Measurements from ENCODE around the gene CEP104. TPM values are rescaled to one million over a fixed set of nuclear protein-coding genes. Genes with fewer than 3 reads are reported as not detected.

The CEP104 gene
- total RNA-seq, 1 donor from 2014 or later = 50.2 TPM

- DNase-seq (ENCODE audit: low spot score) = no peak
Measured at GRCh38 chr1:3799976-3800685, 56.9 kb downstream of the CEP104 start.

GRCh38 chr1:3796215-3797061 is 60.6 kb downstream of the CEP104 start, which contains the start of gene LRRC47:
Gene LRRC47, minus strand, starts transcription at chr1:3796498. Its CDS starts 22 bp downstream, at chr1:3796476.
- DNase-seq (ENCODE audit: low spot score) = peak; percentile 94

- DNase-seq (ENCODE audit: low spot score) = no peak
Measured at GRCh38 chr1:3795453-3796214, 61.4 kb downstream of the CEP104 start.

GRCh38 chr1:3790952-3791351 is 66.1 kb downstream of the CEP104 start:
- DNase-seq (ENCODE audit: low spot score) = no peak

GRCh38 chr1:3790500-3790923 is 66.5 kb downstream of the CEP104 start:
- no peak for DNase-seq (ENCODE audit: low spot score)

DNA sequence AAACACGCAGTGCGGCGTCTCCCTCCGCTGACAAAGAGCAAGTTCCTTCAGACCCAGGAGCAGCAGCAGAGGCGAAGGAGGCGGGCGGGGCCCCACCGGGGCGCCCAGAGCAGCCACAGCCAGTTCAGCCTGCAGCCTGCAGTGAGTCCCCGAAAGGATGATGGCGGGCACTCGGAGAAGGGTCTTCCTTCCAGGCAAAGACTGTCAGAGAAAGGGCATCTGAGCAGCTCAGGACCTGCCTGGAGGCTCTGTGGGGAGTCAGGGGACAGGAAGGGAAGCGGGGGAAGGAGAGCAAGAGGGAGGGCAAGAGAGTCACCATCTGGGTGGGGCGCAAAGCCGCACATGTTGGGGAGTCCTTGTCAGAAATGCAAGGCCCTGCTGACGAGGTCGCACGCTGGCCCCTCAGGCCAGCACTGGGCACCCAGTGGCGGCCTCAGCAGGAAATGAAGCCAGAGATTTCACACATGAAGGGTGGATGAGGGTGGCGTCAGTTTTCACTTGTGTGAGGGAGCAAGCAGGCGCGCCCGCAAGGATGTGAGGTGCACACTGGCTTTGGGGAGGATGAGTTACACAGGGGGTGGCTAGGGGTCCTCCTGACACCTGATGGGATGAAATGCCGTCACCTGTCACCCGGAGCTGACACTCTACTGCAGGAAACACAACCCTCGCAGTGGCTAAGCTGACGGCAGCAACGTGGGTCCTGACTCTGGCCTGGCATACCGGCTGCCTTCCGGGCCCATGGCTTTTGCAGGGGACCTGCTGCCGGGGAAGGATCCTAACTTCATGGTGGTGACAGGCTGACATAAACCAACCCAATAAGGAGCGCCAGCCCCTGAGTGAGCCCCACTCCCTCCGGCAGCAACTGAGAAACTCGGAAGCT is 67.3 kb downstream of the CEP104 start:
- DNase-seq (ENCODE audit: low spot score) = no peak

DNA sequence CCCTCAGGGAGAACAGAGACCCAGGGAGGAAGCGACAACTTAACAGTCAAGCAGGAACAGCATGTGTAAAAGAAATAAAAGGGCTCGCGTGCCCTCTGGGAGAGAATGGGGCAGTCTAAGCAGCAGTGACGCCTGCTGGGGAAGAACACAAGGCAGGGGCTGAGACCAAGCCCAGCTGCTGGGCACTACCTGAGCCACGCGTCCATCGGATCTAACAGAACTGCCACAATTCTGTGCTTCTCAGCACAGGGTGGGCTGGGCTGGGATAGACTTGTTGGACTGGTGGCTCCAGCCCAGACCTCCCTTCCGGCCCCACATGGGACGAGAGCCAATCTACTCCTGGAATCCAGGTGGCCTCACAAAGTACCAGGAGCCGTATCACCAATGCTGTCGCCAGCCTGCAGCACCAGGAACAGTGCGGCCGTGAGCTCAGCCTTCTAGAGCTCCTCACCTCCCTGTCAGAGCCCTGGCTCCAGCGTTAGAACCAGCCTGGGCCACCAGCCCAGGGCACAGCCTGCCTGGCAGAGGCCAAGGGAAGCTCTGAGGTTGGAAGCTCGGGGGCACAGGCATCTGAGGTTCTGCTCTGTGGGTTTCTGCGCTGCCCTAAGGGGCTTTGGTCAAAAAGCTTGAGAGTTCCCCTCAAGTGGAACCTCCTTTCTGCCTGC is 68.1 kb downstream of the CEP104 start:
- DNase-seq (ENCODE audit: low spot score) = no peak

DNA sequence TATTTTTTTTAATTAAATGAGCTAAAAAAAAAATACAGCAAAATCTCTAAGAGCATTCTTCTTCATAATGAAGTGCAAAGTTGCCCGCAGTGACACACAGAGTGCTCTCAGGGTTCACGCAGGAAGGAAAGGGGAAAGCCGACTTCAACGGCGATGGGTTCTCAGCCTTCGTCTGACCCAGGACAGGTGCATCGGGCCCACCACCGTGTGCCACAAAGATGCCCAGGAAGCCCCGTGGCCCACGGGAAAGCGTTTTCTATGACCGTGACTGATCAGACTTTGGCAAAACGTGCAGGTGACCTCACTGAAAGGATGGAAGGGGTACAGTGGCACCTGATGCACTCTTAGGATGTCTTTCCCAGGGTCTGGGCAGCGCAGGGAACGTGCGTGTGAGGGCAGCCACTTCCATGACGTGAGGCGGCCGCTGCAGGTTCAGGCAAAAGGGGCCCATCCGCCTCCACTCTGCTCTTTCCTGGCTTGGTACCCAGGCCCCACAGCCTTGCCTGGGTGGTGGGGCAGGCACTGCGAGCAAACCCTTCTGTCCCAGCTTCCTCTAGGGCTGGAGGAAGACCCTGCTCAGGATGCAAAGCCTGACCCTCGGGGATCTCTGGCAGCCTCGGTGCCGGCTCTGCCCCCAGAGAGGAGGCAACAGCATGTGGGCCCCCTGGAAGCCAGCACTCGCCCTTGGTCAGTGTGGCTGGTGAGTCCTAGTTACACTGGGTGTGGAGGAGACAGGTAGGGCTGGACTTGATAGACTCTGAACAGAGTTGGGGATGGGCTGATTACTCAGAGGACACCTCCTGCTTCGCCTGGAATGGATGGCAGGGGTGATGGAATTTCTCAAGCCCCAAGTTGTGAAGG is 69.0 kb downstream of the CEP104 start:
- DNase-seq (ENCODE audit: low spot score) = no peak

DNA sequence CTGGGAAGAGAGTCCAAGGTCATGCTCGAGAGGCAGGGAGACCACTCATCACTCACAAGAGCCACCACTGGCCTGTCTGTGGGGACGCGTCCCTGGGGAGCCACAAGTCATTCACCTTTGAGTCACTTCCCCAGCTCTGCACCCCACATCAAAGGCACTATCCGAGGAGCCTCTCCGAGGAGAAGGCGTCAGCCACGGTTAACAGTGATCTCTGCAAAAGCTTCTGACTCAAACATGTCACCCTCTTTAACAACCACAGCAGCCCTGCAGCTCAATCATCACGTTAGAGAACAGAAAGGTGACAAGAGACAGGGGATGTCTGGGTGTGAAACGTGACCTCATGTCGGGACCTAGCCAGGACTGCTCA is 69.7 kb downstream of the CEP104 start:
- DNase-seq (ENCODE audit: low spot score) = no peak

DNA sequence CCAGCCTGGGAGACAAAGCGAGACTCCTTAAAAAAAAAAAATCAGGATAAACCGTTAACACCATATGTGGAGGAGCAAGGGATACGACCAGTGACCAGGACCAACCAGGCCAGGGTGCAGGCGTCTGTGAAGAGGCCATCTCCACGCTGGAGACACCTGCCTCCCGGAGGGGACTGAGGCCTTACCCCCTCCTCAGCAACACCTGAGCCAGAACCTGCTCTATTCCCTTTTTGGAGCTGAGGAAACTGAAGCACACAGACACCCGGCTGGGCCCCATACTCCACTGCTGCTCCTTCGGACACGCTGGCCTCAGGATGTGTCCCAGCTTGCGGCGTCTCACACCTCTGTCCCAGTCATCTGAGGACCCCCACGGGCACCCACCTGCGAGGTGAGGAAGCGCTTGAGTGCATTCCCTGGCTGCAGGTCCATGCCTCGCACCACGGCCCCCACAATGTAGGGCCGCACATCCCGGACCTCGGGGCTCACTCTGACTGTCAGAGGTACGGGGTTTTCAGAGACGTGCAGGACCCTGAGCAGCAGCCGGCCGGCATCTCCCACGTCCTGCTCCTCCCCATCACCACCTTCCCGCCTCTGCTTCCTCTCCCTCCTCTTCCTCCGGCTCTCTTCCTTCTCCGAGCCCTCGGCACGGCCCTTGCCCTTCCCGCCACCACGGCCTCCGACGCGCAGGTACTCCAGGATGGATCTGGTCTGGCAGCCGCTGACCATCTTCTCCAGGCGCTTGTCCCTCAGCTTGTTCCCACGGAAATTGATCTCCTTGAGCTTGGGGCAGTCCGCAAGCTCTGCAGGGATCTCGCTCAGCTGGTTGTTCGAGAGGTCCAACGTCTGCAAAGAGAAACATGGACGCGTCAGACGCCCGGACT is 70.3 kb downstream of the CEP104 start:
- no peak for DNase-seq (ENCODE audit: low spot score)

DNA sequence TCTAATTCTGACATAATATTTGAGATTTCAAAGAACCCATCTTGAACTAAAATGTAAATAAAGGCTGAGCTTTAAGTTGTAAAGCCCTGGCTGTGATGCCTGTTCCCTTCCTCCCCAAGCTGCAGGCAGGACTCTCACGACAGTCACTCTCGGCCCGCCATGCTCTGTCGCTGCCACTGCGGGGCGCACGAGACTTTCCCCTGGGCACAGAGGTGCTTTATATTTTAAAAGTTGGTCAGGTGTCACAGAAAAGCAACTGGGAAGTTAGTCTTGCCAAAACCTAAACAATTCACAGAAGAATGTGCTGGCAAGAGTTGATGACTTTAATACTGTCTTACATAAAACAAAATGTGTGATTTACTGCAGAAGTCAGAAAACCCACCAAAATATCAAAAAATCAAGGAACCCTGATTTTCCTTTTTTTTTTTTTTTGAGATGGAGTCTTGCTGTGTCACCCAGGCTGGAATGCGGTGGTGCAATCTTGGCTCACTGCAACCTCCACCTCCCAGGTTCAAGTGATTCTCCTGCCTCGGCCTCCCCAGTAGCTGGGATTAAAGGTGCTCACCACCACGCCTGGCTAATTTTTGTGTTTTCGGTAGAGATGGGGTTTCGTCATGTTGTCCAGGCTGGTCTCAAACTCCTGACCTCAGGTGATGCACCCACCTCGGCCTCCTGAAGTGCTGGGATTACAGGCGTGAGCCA is 71.4 kb downstream of the CEP104 start:
- DNase-seq (ENCODE audit: low spot score) = no peak

DNA sequence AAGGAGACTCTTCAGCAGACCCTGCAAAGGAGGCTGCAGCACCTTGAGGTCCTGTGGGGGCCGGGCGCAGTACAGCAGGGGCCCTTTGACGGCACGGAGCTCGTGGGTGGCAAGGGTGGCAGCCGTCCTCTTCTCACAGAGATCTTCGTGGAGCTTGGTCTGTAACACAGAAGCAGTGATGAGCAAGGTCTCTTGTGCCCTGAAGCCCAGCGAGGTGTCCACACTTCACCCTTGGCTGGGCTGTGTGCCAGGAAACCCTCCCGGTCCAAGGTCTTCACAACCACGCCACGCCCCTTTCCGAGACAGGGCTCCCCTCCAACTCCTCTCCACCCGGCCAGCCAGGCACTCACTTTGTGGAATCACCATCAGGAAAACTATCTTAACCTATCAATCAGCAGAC is 72.0 kb downstream of the CEP104 start:
- DNase-seq (ENCODE audit: low spot score) = no peak

- no peak for DNase-seq (ENCODE audit: low spot score)
Measured at GRCh38 chr1:3783651-3784474, 73.1 kb downstream of the CEP104 start.

- no peak for DNase-seq (ENCODE audit: low spot score)
Measured at GRCh38 chr1:3780901-3781300, 76.1 kb downstream of the CEP104 start.

GRCh38 chr1:3779912-3780416 is 77.0 kb downstream of the CEP104 start:
- DNase-seq (ENCODE audit: low spot score) = no peak

DNA sequence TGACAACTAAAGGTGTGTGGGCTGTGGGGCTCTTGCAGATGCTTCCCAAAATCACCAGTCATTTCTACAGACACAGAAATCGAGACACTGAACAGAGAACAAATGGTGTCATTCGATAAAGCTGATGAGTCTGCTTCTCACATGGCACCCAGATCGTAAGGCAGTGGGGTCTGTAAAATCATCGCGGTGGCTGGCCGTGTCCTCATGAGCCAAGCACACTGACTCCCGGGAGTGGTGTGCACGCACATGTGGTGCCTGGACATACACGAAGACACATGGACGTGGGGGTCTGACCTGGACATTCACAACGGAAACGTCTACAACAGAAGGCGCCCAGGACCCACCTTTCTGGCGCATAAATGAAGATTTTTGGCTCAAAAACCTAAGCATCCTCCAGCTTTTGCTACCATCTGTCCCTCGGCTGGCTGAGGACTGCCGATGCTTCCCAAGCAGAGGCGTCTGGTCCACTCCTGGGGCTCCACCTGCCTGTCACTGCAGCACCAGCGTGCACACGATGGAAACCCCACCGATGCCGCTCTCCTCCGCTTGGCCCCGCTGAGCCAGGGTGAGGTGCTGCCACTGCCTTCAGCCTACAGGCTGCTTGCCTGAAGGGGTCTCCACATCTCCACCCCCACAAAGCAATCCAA is 77.6 kb downstream of the CEP104 start:
- no peak for DNase-seq (ENCODE audit: low spot score)

Measured in ureter (tissue), 1 donor.